Adipocyte (in vitro differentiated cells): ENCODE results near the gene BSDC1.
A peak's percentile ranks its signal among the peaks of the same experiment; 100 is the strongest.

ENCODE experiments used
- DNase-seq: peaks from one replicate; pipeline ENCODE4 v3.0.0-alpha.2; 2015; ENCODE audit warnings: low read depth
- H3K27me3 ChIP-seq: replicated peaks from 2 replicates; pipeline ENCODE4 v1.7.0; 2013; ENCODE audit warnings: mild to moderate bottlenecking, low read length, moderate library complexity; ENCODE audit not compliant: control insufficient read depth, insufficient read depth
- H3K36me3 ChIP-seq: 2 replicates; pipeline ENCODE4 v1.7.0; 2013; ENCODE audit warnings: low read length, mild to moderate bottlenecking, moderate library complexity; ENCODE audit not compliant: control insufficient read depth, insufficient read depth, severe bottlenecking
- H3K4me1 ChIP-seq: 2 replicates; pipeline ENCODE4 v1.7.0; 2013; ENCODE audit warnings: mild to moderate bottlenecking, low read length, moderate library complexity; ENCODE audit not compliant: control insufficient read depth, insufficient read depth
- H3K4me3 ChIP-seq: 2 replicates; pipeline ENCODE4 v1.7.0; 2013; ENCODE audit warnings: mild to moderate bottlenecking, low read length, moderate library complexity
- H3K9ac ChIP-seq: 2 replicates; pipeline ENCODE4 v1.7.0; 2013; ENCODE audit warnings: mild to moderate bottlenecking, low read length, moderate library complexity
- H3K9me3 ChIP-seq: 2 replicates; pipeline ENCODE4 v1.7.0; 2013; ENCODE audit warnings: mild to moderate bottlenecking, low read length, moderate library complexity; ENCODE audit not compliant: control insufficient read depth

The BSDC1 gene

GRCh38 chr1:32392325-32392724 is 1.9 kb downstream of the BSDC1 start:
- Histone ChIP-seq H3K4me3 (no peak overlapping the region), H3K4me1 (peaks cover 14% of the 10 kb centered on the region), H3K36me3 (peaks cover 36% of the 10 kb centered on the region), H3K9me3 (no peaks in the 10 kb centered on the region), H3K9ac (no peak overlapping the region), H3K27me3 (no peaks in the 10 kb centered on the region)
- DNase-seq = peak; percentile 1

- no peaks in the 10 kb centered on the region for H3K27me3 ChIP-seq
- H3K9ac ChIP-seq = no peak overlapping the region
- H3K36me3 ChIP-seq = peaks cover 46% of the 10 kb centered on the region
- peaks cover 14% of the 10 kb centered on the region for H3K4me1 ChIP-seq
- H3K9me3 ChIP-seq = no peaks in the 10 kb centered on the region
- no peak overlapping the region for H3K4me3 ChIP-seq
- DNase-seq = no peak
These were observed 3.1 kb downstream of the BSDC1 start for GRCh38 chr1:32390904-32391870.

- Histone ChIP-seq H3K4me1 (peaks cover 9% of the 10 kb centered on the region), H3K36me3 (peaks cover 70% of the 10 kb centered on the region), H3K27me3 (no peaks in the 10 kb centered on the region), H3K9ac (no peak overlapping the region), H3K9me3 (no peaks in the 10 kb centered on the region), H3K4me3 (no peak overlapping the region)
- DNase-seq = no peak
These were observed 5.6 kb downstream of the BSDC1 start for GRCh38 chr1:32388641-32389040.

GRCh38 chr1:32386676-32387392 is 7.4 kb downstream of the BSDC1 start:
- Histone ChIP-seq H3K9me3 (no peaks in the 10 kb centered on the region), H3K4me1 (no peaks in the 10 kb centered on the region), H3K4me3 (no peak overlapping the region), H3K9ac (no peak overlapping the region), H3K27me3 (no peaks in the 10 kb centered on the region), H3K36me3 (peaks cover 87% of the 10 kb centered on the region)
- DNase-seq = no peak

GRCh38 chr1:32380057-32380456 is 14.2 kb downstream of the BSDC1 start:
- Histone ChIP-seq H3K9me3 (no peaks in the 10 kb centered on the region), H3K4me1 (no peaks in the 10 kb centered on the region), H3K36me3 (peaks cover 98% of the 10 kb centered on the region), H3K27me3 (no peaks in the 10 kb centered on the region), H3K4me3 (no peak overlapping the region), H3K9ac (no peak overlapping the region)
- DNase-seq = no peak

GRCh38 chr1:32377541-32378220 is 16.6 kb downstream of the BSDC1 start:
- DNase-seq = no peak
- no peaks in the 10 kb centered on the region for H3K9me3 ChIP-seq
- H3K36me3 ChIP-seq = peaks cover 95% of the 10 kb centered on the region
- H3K27me3 ChIP-seq = no peaks in the 10 kb centered on the region
- no peak overlapping the region for H3K4me3 ChIP-seq
- H3K9ac ChIP-seq = no peak overlapping the region
- no peaks in the 10 kb centered on the region for H3K4me1 ChIP-seq

- no peaks in the 10 kb centered on the region for H3K4me1 ChIP-seq
- DNase-seq = no peak
- H3K9me3 ChIP-seq = no peaks in the 10 kb centered on the region
- H3K36me3 ChIP-seq = peaks cover 94% of the 10 kb centered on the region
- no peak overlapping the region for H3K9ac ChIP-seq
- no peaks in the 10 kb centered on the region for H3K27me3 ChIP-seq
- no peak overlapping the region for H3K4me3 ChIP-seq
These were observed 18.0 kb downstream of the BSDC1 start for GRCh38 chr1:32376199-32376598.

GRCh38 chr1:32373996-32374592 is 20.1 kb downstream of the BSDC1 start:
- H3K9ac ChIP-seq = no peak overlapping the region
- DNase-seq = no peak
- no peaks in the 10 kb centered on the region for H3K9me3 ChIP-seq
- H3K4me3 ChIP-seq = no peak overlapping the region
- peaks cover 75% of the 10 kb centered on the region for H3K36me3 ChIP-seq
- no peaks in the 10 kb centered on the region for H3K27me3 ChIP-seq
- no peaks in the 10 kb centered on the region for H3K4me1 ChIP-seq

- H3K27me3 ChIP-seq = no peaks in the 10 kb centered on the region
- no peak for DNase-seq
- H3K9me3 ChIP-seq = no peaks in the 10 kb centered on the region
- peaks cover 73% of the 10 kb centered on the region for H3K36me3 ChIP-seq
- H3K4me1 ChIP-seq = no peaks in the 10 kb centered on the region
- no peak overlapping the region for H3K9ac ChIP-seq
- no peak overlapping the region for H3K4me3 ChIP-seq
These were observed 22.0 kb downstream of the BSDC1 start for GRCh38 chr1:32372149-32372756.

- Histone ChIP-seq H3K27me3 (no peaks in the 10 kb centered on the region), H3K4me3 (no peak overlapping the region), H3K36me3 (peaks cover 60% of the 10 kb centered on the region), H3K9ac (no peak overlapping the region), H3K4me1 (peaks cover 20% of the 10 kb centered on the region), H3K9me3 (no peaks in the 10 kb centered on the region)
- DNase-seq = no peak
These were observed 26.2 kb downstream of the BSDC1 start for GRCh38 chr1:32367912-32368635.
